Muscle of leg (tissue), 16 donors: ENCODE results near the gene WDR53. TPM values are rescaled to one million over a fixed set of nuclear protein-coding genes. Genes with fewer than 3 reads are reported as not detected.
"Not testable (repeated sequence)": the region's sequence is repeated elsewhere in the genome, so short reads cannot be mapped to it uniquely, and the experiment has no call there.

Experiments
- DNase-seq: peaks from one replicate; pipeline ENCODE4 v3.0.0; 2013
- H3K27ac ChIP-seq: one replicate; pipeline ENCODE4 v1.5.1; 2013; ENCODE audit warnings: mild to moderate bottlenecking, low read length, control low read depth
- H3K27me3 ChIP-seq: one replicate; pipeline ENCODE4 v1.6.1; 2013; ENCODE audit warnings: low read length; ENCODE audit not compliant: control insufficient read depth, insufficient read depth
- H3K36me3 ChIP-seq: one replicate; pipeline ENCODE4 v1.6.1; 2013; ENCODE audit warnings: low read length; ENCODE audit not compliant: control insufficient read depth, insufficient read depth
- H3K4me1 ChIP-seq: one replicate; pipeline ENCODE4 v1.6.1; 2013; ENCODE audit warnings: low read length; ENCODE audit not compliant: control insufficient read depth, insufficient read depth
- H3K4me3 ChIP-seq: one replicate; pipeline ENCODE4 v1.5.1; 2013; ENCODE audit warnings: low read length, control low read depth
- H3K9me3 ChIP-seq: replicated peaks from 2 replicates; pipeline ENCODE4 v1.6.1; 2013; ENCODE audit warnings: low read depth, low read length; ENCODE audit not compliant: control insufficient read depth
- WGBS: methylation state at CpG from one replicate; pipeline ENCODE4 v1.1.5; 2013; ENCODE audit warnings: missing lambda C conversion rate; ENCODE audit not compliant: insufficient coverage; 5-methylcytosine and 5-hydroxymethylcytosine counted together
- long read RNA-seq, 11 donors: transcript quantifications; one replicate each; lab custom pipeline, GENCODE V29; 2026
- polyA plus RNA-seq, 8 donors: library from polyadenylated mRNA; unstranded; fragments of 120-200 nt; gene quantifications; one replicate each; pipeline versions ENCODE4 v1.2.1 to v1.2.3, GENCODE V29; 2013; ENCODE audit warnings: inconsistent platforms in 1 of 8, low replicate concordance in 1 of 8; ENCODE audit not compliant: insufficient read length in 8 of 8, insufficient read depth in 1 of 8
- total RNA-seq: library from RNA; stranded (reverse); fragments of 120-200 nt; gene quantifications from one replicate; pipeline ENCODE4 v1.2.4, GENCODE V29; 2013

Gene WDR53
- 6.8 TPM for total RNA-seq
- 10 to 100 TPM in 6 of 8 donors, 1 to 10 TPM in 2; 8.9 to 13.3 (median 10.3) TPM for polyA plus RNA-seq
- long read RNA-seq, donor 1, result 0 reads
- long read RNA-seq, donor 2, result 0 reads
- long read RNA-seq, donor 3, partial matches to known transcripts, result 16 of 16 reads
- long read RNA-seq, donor 3, other reads (novel, unspliced or antisense), result 0 of 16 reads
- long read RNA-seq, donor 4, result 0 reads
- long read RNA-seq, donor 5, result 0 reads
- long read RNA-seq, donor 6, partial matches to known transcripts, result 0 of 1 reads
- long read RNA-seq, donor 6, other reads (novel, unspliced or antisense), result 0 of 1 reads
- long read RNA-seq, donor 7, partial matches to known transcripts, result 0 of 1 reads
- long read RNA-seq, donor 7, other reads (novel, unspliced or antisense), result 0 of 1 reads
- long read RNA-seq, donor 8, partial matches to known transcripts, result 20 of 21 reads
- long read RNA-seq, donor 8, other reads (novel, unspliced or antisense), result 0 of 21 reads
- long read RNA-seq, donor 9, partial matches to known transcripts, result 0 of 1 reads
- long read RNA-seq, donor 9, other reads (novel, unspliced or antisense), result 0 of 1 reads
- long read RNA-seq, donor 10, result 0 reads
- long read RNA-seq, donor 11, partial matches to known transcripts, result 0 of 1 reads
- long read RNA-seq, donor 11, other reads (novel, unspliced or antisense), result 0 of 1 reads

GRCh38 chr3:196568246-196569002 lies at the start of gene WDR53, which contains the start of gene FBXO45:
TSS of gene WDR53 (minus strand) at chr3:196568554. CDS start at chr3:196561475, 7,079 bp downstream.
TSS of gene FBXO45 (plus strand) at chr3:196568660. CDS start at chr3:196568985, 325 bp downstream.
- Histone ChIP-seq H3K4me3 (peak within 1 kb of the TSS; percentile 99), H3K36me3 (peaks cover 5% of the 10 kb centered on the region), H3K4me1 (peaks cover 8% of the 10 kb centered on the region), H3K27ac (peak within 1 kb of the TSS; percentile 92), H3K27me3 (no peaks in the 10 kb centered on the region), H3K9me3 (no peaks in the 10 kb centered on the region)
- under 1% methylated on average over 87 of the region's 87 CpGs for WGBS
- peak; percentile 98 for DNase-seq

- Histone ChIP-seq H3K36me3 (no peaks in the 10 kb centered on the region), H3K27ac (no peak overlapping the region), H3K4me3 (no peak overlapping the region), H3K4me1 (peaks cover 4% of the 10 kb centered on the region), H3K9me3 (no peaks in the 10 kb centered on the region), H3K27me3 (no peaks in the 10 kb centered on the region)
- no peak for DNase-seq
- WGBS, result 60% methylated on average over 1 of the region's 5 CpGs
Measured at GRCh38 chr3:196617256-196617655, 48.9 kb upstream of the WDR53 start.

DNA sequence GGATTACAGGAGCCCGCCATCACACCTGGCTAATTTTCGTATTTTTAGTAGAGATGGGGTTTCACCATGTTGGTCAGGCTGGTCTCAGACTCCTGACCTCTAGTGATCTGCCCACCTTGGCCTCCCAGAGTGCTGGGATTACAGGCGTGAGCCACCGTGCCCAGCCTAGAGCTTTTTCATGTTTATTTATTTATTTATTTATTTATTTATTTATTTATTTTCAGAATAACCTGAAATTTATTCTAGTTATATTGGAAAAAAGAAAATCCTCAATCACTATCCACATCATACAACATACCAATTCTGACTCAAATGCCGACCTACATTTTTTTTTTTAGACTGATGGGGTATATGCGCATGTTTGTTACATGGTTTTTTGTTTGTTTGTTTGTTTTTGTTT lies 46.9 kb upstream of the WDR53 start:
- not testable (repeated sequence) for H3K36me3 ChIP-seq, H3K9me3 ChIP-seq

GRCh38 chr3:196611761-196612483 lies 43.6 kb upstream of the WDR53 start:
- Histone ChIP-seq H3K4me1 (no peaks in the 10 kb centered on the region), H3K4me3 (no peak overlapping the region), H3K9me3 (peaks cover 2% of the 10 kb centered on the region), H3K27ac (peak overlapping the region; percentile 70), H3K36me3 (no peaks in the 10 kb centered on the region), H3K27me3 (no peaks in the 10 kb centered on the region)
- DNase-seq, result no peak
- WGBS, result 74% methylated on average over 5 of the region's 10 CpGs

More for the DNA sequence above, 46.9 kb upstream of the WDR53 start:
- not testable (repeated sequence) for H3K27me3 ChIP-seq, DNase-seq, H3K4me1 ChIP-seq, H3K27ac ChIP-seq, H3K4me3 ChIP-seq
- no CpG with 5 or more reads among the region's 6 CpGs for WGBS

GRCh38 chr3:196609805-196610515 lies 41.6 kb upstream of the WDR53 start:
- no peak overlapping the region for H3K4me3 ChIP-seq
- H3K4me1 ChIP-seq, result no peaks in the 10 kb centered on the region
- no peaks in the 10 kb centered on the region for H3K27me3 ChIP-seq
- H3K9me3 ChIP-seq, result peaks cover 2% of the 10 kb centered on the region
- DNase-seq, result no peak
- H3K36me3 ChIP-seq, result no peaks in the 10 kb centered on the region
- H3K27ac ChIP-seq, result peak overlapping the region; percentile 42
- WGBS, result no CpG with 5 or more reads among the region's 6 CpGs

DNA sequence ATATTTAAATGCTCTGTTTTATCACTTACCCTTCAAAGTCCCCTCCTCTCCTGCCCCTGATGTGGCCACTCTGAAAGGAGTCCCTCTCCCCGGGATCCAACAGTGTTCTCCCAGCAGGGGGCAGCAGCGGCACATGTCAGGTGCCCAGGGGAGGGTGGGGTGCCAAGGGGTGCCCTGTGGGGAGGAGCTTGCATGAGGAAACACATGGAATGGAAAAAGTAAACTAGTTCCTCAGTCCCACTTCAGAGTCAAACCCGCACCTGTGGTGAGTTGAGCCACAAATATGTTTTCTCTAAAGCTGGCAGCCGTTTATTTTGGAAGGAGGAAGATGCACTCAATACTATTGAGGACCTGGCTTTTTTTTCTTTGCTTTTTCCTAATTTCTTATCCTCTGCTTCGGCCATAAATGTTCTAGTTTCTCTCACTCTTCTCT lies 41.0 kb upstream of the WDR53 start:
- no peaks in the 10 kb centered on the region for H3K4me1 ChIP-seq
- H3K9me3 ChIP-seq, result peaks cover 2% of the 10 kb centered on the region
- no peaks in the 10 kb centered on the region for H3K36me3 ChIP-seq
- H3K27ac ChIP-seq, result peak overlapping the region; percentile 42
- no peaks in the 10 kb centered on the region for H3K27me3 ChIP-seq
- no peak overlapping the region for H3K4me3 ChIP-seq
- WGBS, result no CpG with 5 or more reads among the region's 5 CpGs
- DNase-seq, result peak; percentile 80

DNA sequence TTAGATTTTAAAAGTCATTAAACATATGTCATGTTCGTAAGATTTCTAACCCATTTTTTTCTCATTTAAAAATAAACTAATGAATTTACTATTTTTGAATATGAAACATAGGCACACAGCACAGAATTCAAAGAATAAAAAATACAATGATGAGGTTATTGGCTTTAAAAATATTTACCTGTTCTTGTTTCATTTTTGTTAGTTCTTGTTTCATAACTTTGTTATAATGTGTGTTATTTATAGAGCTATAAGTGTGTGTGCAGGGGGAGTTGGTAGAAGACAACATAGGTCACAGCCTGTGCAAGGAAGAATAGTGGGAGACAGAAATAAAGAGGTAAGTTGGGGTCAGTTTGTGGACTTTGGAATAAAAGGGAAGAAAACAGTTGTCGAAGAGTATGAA lies 40.3 kb upstream of the WDR53 start:
- H3K27me3 ChIP-seq, result no peaks in the 10 kb centered on the region
- no CpG with 5 or more reads among the region's 2 CpGs for WGBS
- no peaks in the 10 kb centered on the region for H3K36me3 ChIP-seq
- H3K4me3 ChIP-seq, result no peak overlapping the region
- H3K4me1 ChIP-seq, result peaks cover 2% of the 10 kb centered on the region
- DNase-seq, result no peak
- H3K9me3 ChIP-seq, result peaks cover 2% of the 10 kb centered on the region
- no peak overlapping the region for H3K27ac ChIP-seq

- 45% methylated on average over 11 of the region's 13 CpGs for WGBS
- Histone ChIP-seq H3K4me1 (peaks cover 2% of the 10 kb centered on the region), H3K27ac (no peak overlapping the region), H3K27me3 (no peaks in the 10 kb centered on the region), H3K4me3 (no peak overlapping the region), H3K36me3 (no peaks in the 10 kb centered on the region), H3K9me3 (peaks cover 2% of the 10 kb centered on the region)
- DNase-seq, result no peak
Measured at GRCh38 chr3:196604548-196604947, 36.2 kb upstream of the WDR53 start.

DNA sequence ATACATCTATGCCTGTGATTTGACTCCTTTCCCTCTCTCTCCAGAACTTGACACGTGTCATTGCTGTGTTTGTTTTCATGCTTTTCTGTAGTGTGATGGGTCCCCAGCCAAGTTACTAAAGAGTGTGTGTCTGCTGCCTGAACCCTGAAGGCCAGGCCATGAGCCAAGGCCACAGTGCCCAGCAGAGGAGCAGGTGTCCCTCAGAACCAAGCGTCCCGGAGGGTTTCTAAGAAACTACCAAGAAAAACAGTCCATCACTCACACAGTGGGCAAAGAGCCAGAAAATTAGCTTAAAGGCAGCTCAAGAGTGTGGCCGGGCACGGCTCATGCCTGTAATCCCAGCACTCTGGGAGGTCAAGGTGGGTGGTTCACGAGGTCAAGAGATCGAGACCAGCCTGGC lies 35.3 kb upstream of the WDR53 start:
- DNase-seq, result peak; percentile 24
- no peaks in the 10 kb centered on the region for H3K36me3 ChIP-seq
- peaks cover under 1% of the 10 kb centered on the region for H3K9me3 ChIP-seq
- H3K27ac ChIP-seq, result no peak overlapping the region
- no peaks in the 10 kb centered on the region for H3K27me3 ChIP-seq
- peaks cover 2% of the 10 kb centered on the region for H3K4me1 ChIP-seq
- H3K4me3 ChIP-seq, result no peak overlapping the region
- WGBS, result no CpG with 5 or more reads among the region's 7 CpGs
